IMR-90 (cell line): ENCODE measurements around the gene TMEM9. TPM values are rescaled to one million over a fixed set of nuclear protein-coding genes. Genes with fewer than 3 reads are reported as not detected.
A peak's percentile ranks its signal among the peaks of the same experiment; 100 is the strongest.

Experiments
- ATAC-seq: fragments of 200-7000 bp; cut with Tn5 transposase; 2 replicates; pipeline ENCODE4 v1.9.1; 2020; ENCODE audit warnings: low read depth, mild to moderate bottlenecking, moderate library complexity
- BruUV-seq: library from RNA; stranded (reverse); fragments of 400-500 nt; replicated peaks from 2 replicates; lab custom pipeline; 2021; lab: Mats Ljungman, UMichigan
- CTCF ChIA-PET: fragments of 300-600 bp; formaldehyde crosslinking; extraction: SDS; loops from one replicate; lab custom pipeline; 2021; ENCODE audit warnings: antibody characterized with exemption; lab: Yijun Ruan, JAX
- POLR2A ChIA-PET: fragments of 300-600 bp; sonication (Branson Sonifier 250); formaldehyde crosslinking; loops from one replicate; lab custom pipeline; 2022; ENCODE audit warnings: antibody characterized with exemption; ENCODE audit not compliant: unreplicated experiment; lab: Charles Lee
- DNase-seq: peaks from one replicate; pipeline ENCODE4 v3.0.0; 2013
- H2AFZ ChIP-seq: replicated peaks from 2 replicates; pipeline ENCODE3; 2013; ENCODE audit warnings: low read length, mild to moderate bottlenecking; ENCODE audit not compliant: poor library complexity
- H2AK5ac ChIP-seq: 2 replicates; pipeline ENCODE4 v1.6.1; 2013; ENCODE audit warnings: low read depth, low read length, inconsistent platforms
- H2AK9ac ChIP-seq: replicated peaks from 2 replicates; pipeline ENCODE3; 2013; ENCODE audit warnings: mild to moderate bottlenecking, low read depth, low read length, moderate library complexity; ENCODE audit not compliant: poor library complexity
- H2BK120ac ChIP-seq: 2 replicates; pipeline ENCODE4 v1.6.1; 2013; ENCODE audit warnings: low read depth, low read length, inconsistent platforms
- H2BK15ac ChIP-seq: 3 replicates; pipeline ENCODE4 v1.6.1; 2013; ENCODE audit warnings: low read depth, low read length, inconsistent platforms
- H2BK20ac ChIP-seq: 2 replicates; pipeline ENCODE4 v1.6.1; 2013; ENCODE audit warnings: low read depth, mild to moderate bottlenecking, inconsistent platforms, low read length, moderate library complexity
- H2BK5ac ChIP-seq: 2 replicates; pipeline ENCODE4 v1.6.1; 2013; ENCODE audit warnings: mild to moderate bottlenecking, low read depth, low read length, inconsistent platforms; ENCODE audit not compliant: poor library complexity, severe bottlenecking
- H3K14ac ChIP-seq: replicated peaks from 2 replicates; pipeline ENCODE4 v1.6.1; 2013; ENCODE audit warnings: low read depth, low read length, inconsistent platforms
- H3K18ac ChIP-seq: 2 replicates; pipeline ENCODE4 v1.6.1; 2013; ENCODE audit warnings: low read depth, low read length, control low read depth
- H3K23ac ChIP-seq: 2 replicates; pipeline ENCODE4 v1.6.1; 2013; ENCODE audit warnings: low read depth, low read length, inconsistent platforms
- H3K27ac ChIP-seq: 2 replicates; pipeline ENCODE4 v1.5.1; 2013; ENCODE audit warnings: mild to moderate bottlenecking, control low read depth, low read length; ENCODE audit not compliant: insufficient read depth
- H3K27me3 ChIP-seq: 2 replicates; pipeline ENCODE4 v1.6.1; 2013; ENCODE audit warnings: low read length; ENCODE audit not compliant: control insufficient read depth, insufficient read depth
- H3K36me3 ChIP-seq: 2 replicates; pipeline ENCODE4 v1.6.1; 2013; ENCODE audit warnings: low read length, mixed read lengths; ENCODE audit not compliant: control insufficient read depth, insufficient read depth
- H3K4ac ChIP-seq: 2 replicates; pipeline ENCODE4 v1.6.1; 2013; ENCODE audit warnings: low read depth, low read length, inconsistent platforms
- H3K4me1 ChIP-seq: 2 replicates; pipeline ENCODE4 v1.6.1; 2013; ENCODE audit warnings: low read length, mixed read lengths; ENCODE audit not compliant: control insufficient read depth, insufficient read depth
- H3K4me2 ChIP-seq: 2 replicates; pipeline ENCODE4 v1.6.1; 2013; ENCODE audit warnings: low read depth, mild to moderate bottlenecking, control low read depth, low read length, moderate library complexity
- H3K4me3 ChIP-seq: 2 replicates; pipeline ENCODE4 v1.5.1; 2013; ENCODE audit warnings: low read depth, mild to moderate bottlenecking, control low read depth, low read length, moderate library complexity; ENCODE audit not compliant: insufficient read depth
- H3K56ac ChIP-seq: 2 replicates; pipeline ENCODE4 v1.6.1; 2013; ENCODE audit warnings: low read length, inconsistent platforms; ENCODE audit not compliant: insufficient read depth; ENCODE audit errors: extremely low read depth
- H3K79me1 ChIP-seq, 2 experiments: 2 replicates each; pipeline ENCODE4 v1.6.1; 2013; ENCODE audit warnings: low read length in 2 of 2, inconsistent platforms in 1 of 2, low read depth in 1 of 2
- H3K9ac ChIP-seq: 2 replicates; pipeline ENCODE4 v1.6.1; 2013; ENCODE audit warnings: low read depth, low read length, control low read depth
- H3K9me1 ChIP-seq: 2 replicates; pipeline ENCODE4 v1.6.1; 2013; ENCODE audit warnings: low read length, inconsistent platforms; ENCODE audit not compliant: insufficient read depth
- H3K9me3 ChIP-seq: 2 replicates; pipeline ENCODE4 v1.6.1; 2013; ENCODE audit warnings: low read length; ENCODE audit not compliant: control insufficient read depth, insufficient read depth
- H4K20me1 ChIP-seq: 2 replicates; pipeline ENCODE4 v1.6.1; 2013; ENCODE audit warnings: low read length, inconsistent platforms; ENCODE audit not compliant: insufficient read depth
- H4K5ac ChIP-seq: 2 replicates; pipeline ENCODE4 v1.6.1; 2013; ENCODE audit warnings: mild to moderate bottlenecking, low read depth, low read length, control low read depth
- H4K8ac ChIP-seq, 2 experiments: 2 replicates each; pipeline ENCODE4 v1.6.1; 2013; ENCODE audit warnings: low read depth in 2 of 2, low read length in 2 of 2, control low read depth in 1 of 2, inconsistent platforms in 1 of 2
- H4K91ac ChIP-seq: 2 replicates; pipeline ENCODE4 v1.6.1; 2013; ENCODE audit warnings: low read depth, low read length, inconsistent platforms; ENCODE audit not compliant: insufficient read depth
- BHLHE40 ChIP-seq: fragments of 150-350 bp; IDR thresholded peaks from 2 replicates; pipeline ENCODE4 v1.6.1; 2016; ENCODE audit warnings: mild to moderate bottlenecking, low read depth, low read length
- CEBPB ChIP-seq: IDR thresholded peaks from 2 replicates; pipeline ENCODE4 v1.6.1; 2012; ENCODE audit warnings: low read depth, low read length, improper control_type of control experiment
- MAFK ChIP-seq: IDR thresholded peaks from 2 replicates; pipeline ENCODE4 v1.6.1; 2012; ENCODE audit warnings: low read depth, low read length, improper control_type of control experiment
- MAZ ChIP-seq: IDR thresholded peaks from 2 replicates; pipeline ENCODE4 v1.6.1; 2012; ENCODE audit warnings: low read depth, mild to moderate bottlenecking, low read length, improper control_type of control experiment, moderate library complexity, borderline replicate concordance
- MXI1 ChIP-seq: IDR thresholded peaks from 2 replicates; pipeline ENCODE4 v1.6.1; 2012; ENCODE audit warnings: low read depth, mild to moderate bottlenecking, low read length, moderate library complexity, borderline replicate concordance
- NFE2L2 ChIP-seq: fragments of 150-350 bp; IDR thresholded peaks from 2 replicates; pipeline ENCODE4 v1.6.1; 2016; ENCODE audit warnings: low read depth, mild to moderate bottlenecking, low read length
- POLR2A ChIP-seq: IDR thresholded peaks from 2 replicates; pipeline ENCODE4 v1.6.1; 2012; ENCODE audit warnings: mild to moderate bottlenecking, low read depth, low read length
- RCOR1 ChIP-seq: IDR thresholded peaks from 2 replicates; pipeline ENCODE4 v1.6.1; 2012; ENCODE audit warnings: mild to moderate bottlenecking, low read length, improper control_type of control experiment; ENCODE audit not compliant: insufficient replicate concordance
- RFX5 ChIP-seq: IDR thresholded peaks from 2 replicates; pipeline ENCODE4 v1.8.0; 2012; ENCODE audit warnings: low read depth, mild to moderate bottlenecking, low read length, moderate library complexity
- SMC3 ChIP-seq: fragments of 150-350 bp; IDR thresholded peaks from 2 replicates; pipeline ENCODE4 v1.6.1; 2016; ENCODE audit warnings: low read depth, mild to moderate bottlenecking, antibody characterized with exemption, low read length, moderate library complexity
- WGBS, 2 experiments: methylation state at CpG; one replicate each; pipeline versions ENCODE4 v1.1.5 to v1.1.7; 2013; ENCODE audit warnings: missing lambda C conversion rate in 2 of 2; ENCODE audit not compliant: insufficient read length in 1 of 2; ENCODE audit errors: extremely low coverage in 2 of 2; 5-methylcytosine and 5-hydroxymethylcytosine counted together
- dilution Hi-C: fragments of 300-500 bp; cut with HindIII; formaldehyde crosslinking; loops from one replicate; pipeline ENCODE4 v1.14.3; 2018; ENCODE audit warnings: low sequenced_read_pairs; ENCODE audit not compliant: unreplicated experiment
- in situ Hi-C: fragments of 300-500 bp; cut with MboI; formaldehyde crosslinking; loops from 3 replicates; pipeline ENCODE4 v1.14.3; 2019; ENCODE audit warnings: low sequenced_read_pairs, inconsistent platforms, mixed read lengths
- intact Hi-C: fragments of 100-400 bp; cut with micrococcal nuclease; formaldehyde crosslinking; loops from 2 replicates; pipeline ENCODE4 v1.10.0; 2022
- polyA plus RNA-seq, 3 experiments: library from polyadenylated mRNA; depleted of rRNA; stranded (reverse); fragments of >200 nt; gene quantifications; 2 replicates each; pipeline ENCODE4 v1.2.3, GENCODE V29; 2012; ENCODE audit warnings: low replicate concordance in 1 of 3
- total RNA-seq: library from RNA; depleted of rRNA; stranded (reverse); fragments of >200 nt; gene quantifications from 2 replicates; pipeline ENCODE4 v1.2.3, GENCODE V29; 2012
- TF ChIP-seq, protein P1 (sequence below): fragments of 150-350 bp; IDR thresholded peaks from 2 replicates; pipeline ENCODE4 v1.6.1; 2016; ENCODE audit warnings: low read depth, mild to moderate bottlenecking, low read length, moderate library complexity, borderline replicate concordance
- TF ChIP-seq, protein P2 (sequence below): fragments of 150-350 bp; IDR thresholded peaks from 2 replicates; pipeline ENCODE4 v1.6.1; 2017; ENCODE audit warnings: mild to moderate bottlenecking, antibody characterized with exemption, low read length, low read depth

The TMEM9 gene
- total and polyA plus RNA-seq, 2 of the 4 experiments (the other 2 are of a cell fraction), result 76.7 to 107 TPM

DNA sequence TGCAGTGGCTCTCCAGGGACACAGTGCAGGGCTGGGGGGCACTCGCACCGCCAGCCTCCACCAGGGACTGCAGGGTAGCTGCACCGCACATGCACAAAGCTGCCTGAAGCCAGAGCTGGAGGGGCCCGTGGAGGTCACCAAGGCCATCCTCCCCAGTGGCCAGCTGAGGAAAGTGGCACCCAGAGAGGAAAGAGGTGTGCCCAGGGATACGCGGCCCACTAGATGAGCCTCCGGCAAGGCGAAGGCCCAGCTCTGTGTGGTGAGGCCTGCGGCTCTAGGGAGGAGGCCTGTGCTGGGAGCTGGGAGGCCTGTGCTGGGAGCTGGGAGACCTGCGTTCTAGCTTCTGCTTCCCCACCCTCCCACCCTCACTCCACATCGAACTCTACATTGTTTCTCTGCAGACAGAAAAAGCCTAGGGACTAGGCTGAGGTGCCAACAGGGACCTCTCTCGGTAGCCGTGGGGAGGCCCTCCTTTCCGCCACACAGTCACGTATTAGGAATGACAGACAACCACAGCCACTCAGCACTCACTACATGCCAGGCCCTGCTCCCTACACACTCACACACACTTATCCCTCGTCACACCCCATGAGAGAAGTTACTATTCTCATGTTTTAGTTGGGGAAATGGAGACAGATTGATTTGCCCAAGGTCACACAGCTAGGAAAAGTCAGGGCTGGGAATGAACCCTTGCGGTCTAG is 26.4 kb downstream of the TMEM9 start (continued):
- no peak for TF ChIP-seq NFE2L2

DNA sequence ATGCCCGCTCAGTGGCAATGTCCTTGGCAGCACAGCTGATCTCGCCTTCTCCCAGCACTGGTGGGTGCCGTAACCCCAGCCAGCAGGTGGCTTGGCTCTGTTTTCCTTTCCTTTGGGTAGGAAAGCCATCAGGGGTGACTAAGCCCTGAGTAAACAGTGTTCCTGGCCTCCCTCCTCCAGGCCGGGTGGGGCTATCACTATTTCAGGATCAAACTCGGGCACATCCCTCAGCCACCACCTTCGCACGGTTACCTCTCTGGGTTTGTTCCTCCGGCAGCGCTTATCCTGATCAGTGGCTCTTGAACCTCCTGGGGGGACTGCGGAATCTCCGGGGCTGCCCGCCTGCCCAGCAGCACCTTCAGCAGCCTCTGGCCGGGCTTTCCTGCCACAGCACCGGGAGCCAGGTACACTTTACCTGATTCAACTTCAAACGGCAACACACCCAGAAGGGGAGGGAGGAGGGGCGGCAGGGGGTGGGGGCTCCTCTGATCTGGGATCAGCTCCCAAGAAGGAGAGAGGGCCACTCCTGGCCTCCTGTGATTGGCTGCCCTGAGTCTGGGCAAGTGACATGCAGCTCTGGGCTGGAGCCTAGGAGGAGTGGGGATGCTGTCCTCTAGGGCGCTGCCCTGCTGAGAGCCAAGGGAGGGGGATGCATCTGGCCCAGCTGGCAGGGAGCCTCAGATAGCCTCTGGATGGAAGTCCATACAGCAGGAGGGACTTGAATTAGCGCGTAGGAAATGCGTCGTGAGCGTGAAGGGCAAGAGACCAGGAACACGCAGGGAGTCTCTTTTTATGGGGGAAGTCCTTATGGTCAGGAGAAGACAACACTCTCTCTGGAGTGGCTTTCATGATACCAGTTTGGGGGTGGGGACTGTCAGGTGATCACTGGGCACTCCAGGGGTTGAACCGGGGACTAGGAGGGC is 27.2 kb downstream of the TMEM9 start, which contains the start of gene ASCL5:
Gene ASCL5, minus strand, starts transcription at position 353 of the 923 bp plus-strand sequence. CDS start 11,812 bp downstream, outside the sequence.
- Histone ChIP-seq H4K5ac (no peak within 1 kb of the TSS), H2BK15ac (no peak within 1 kb of the TSS), H4K20me1 (no peaks in the 10 kb centered on the region), H3K27ac (no peak within 1 kb of the TSS), H3K56ac (no peak within 1 kb of the TSS), H3K36me3 (no peaks in the 10 kb centered on the region), H2BK120ac (no peak within 1 kb of the TSS), H3K4me2 (no peak within 1 kb of the TSS), H3K18ac (no peak within 1 kb of the TSS), H4K91ac (no peak within 1 kb of the TSS), H4K8ac (no peak within 1 kb of the TSS), H3K27me3 (peaks cover 37% of the 10 kb centered on the region), H3K9me1 (0 out of 2 replicates have a peak, but pooled peaks cover 2% of the 10 kb centered on the region), H2BK5ac (no peak within 1 kb of the TSS), H3K4me3 (no peak within 1 kb of the TSS), H3K9ac (no peak within 1 kb of the TSS), H3K14ac (no peak within 1 kb of the TSS), H3K23ac (no peak within 1 kb of the TSS), H2AK9ac (no peak within 1 kb of the TSS), H2AFZ (peak within 1 kb of the TSS; percentile 63), H3K4ac (no peak within 1 kb of the TSS), H3K79me1 (no peaks in the 10 kb centered on the region), H2AK5ac (no peak within 1 kb of the TSS), H2BK20ac (no peak within 1 kb of the TSS), H3K4me1 (peaks cover 2% of the 10 kb centered on the region; the same call in 1 of the 2 replicates), H3K9me3 (no peaks in the 10 kb centered on the region)
- ChIA-PET POLR2A (no interaction called here), CTCF (no interaction called here)
- DNase-seq (peak; percentile 59), ATAC-seq (peak; percentile 79)
- in situ Hi-C loops (no loop called here), intact Hi-C loops (no loop called here), dilution Hi-C loops (no loop called here)
- 55% methylated on average over 12 of the region's 24 CpGs; no CpG with 5 or more reads in 1 of the 2 experiments for WGBS, 2 experiments
- no TSS peak for BruUV-seq
- TF ChIP-seq NFE2L2, result no peak
- TF ChIP-seq, protein P1, sequence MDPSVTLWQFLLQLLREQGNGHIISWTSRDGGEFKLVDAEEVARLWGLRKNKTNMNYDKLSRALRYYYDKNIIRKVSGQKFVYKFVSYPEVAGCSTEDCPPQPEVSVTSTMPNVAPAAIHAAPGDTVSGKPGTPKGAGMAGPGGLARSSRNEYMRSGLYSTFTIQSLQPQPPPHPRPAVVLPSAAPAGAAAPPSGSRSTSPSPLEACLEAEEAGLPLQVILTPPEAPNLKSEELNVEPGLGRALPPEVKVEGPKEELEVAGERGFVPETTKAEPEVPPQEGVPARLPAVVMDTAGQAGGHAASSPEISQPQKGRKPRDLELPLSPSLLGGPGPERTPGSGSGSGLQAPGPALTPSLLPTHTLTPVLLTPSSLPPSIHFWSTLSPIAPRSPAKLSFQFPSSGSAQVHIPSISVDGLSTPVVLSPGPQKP, result no peak
- peak; percentile 56; the same call in 1 of the 2 replicates for TF ChIP-seq MAZ
- TF ChIP-seq CEBPB, result no peak
- no peak for TF ChIP-seq RCOR1
- TF ChIP-seq BHLHE40, result no peak
- no peak for TF ChIP-seq MAFK
- TF ChIP-seq RFX5, result no peak
- TF ChIP-seq, protein P2, sequence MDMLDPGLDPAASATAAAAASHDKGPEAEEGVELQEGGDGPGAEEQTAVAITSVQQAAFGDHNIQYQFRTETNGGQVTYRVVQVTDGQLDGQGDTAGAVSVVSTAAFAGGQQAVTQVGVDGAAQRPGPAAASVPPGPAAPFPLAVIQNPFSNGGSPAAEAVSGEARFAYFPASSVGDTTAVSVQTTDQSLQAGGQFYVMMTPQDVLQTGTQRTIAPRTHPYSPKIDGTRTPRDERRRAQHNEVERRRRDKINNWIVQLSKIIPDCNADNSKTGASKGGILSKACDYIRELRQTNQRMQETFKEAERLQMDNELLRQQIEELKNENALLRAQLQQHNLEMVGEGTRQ, result no peak
- no peak for TF ChIP-seq POLR2A
- TF ChIP-seq MXI1, result no peak
- peak; percentile 13; the same call in 1 of the 2 replicates for TF ChIP-seq SMC3
